SK-N-SH (cell line): Measurements from ENCODE around the gene ARHGAP6. TPM values are rescaled to one million over a fixed set of nuclear protein-coding genes. Genes with fewer than 3 reads are reported as not detected.

Experiments used
- CTCF ChIA-PET: fragments of 300-600, 350-600 bp; formaldehyde crosslinking; extraction: SDS; loops from one replicate; lab custom pipeline; 2021; lab: Yijun Ruan, JAX
- POLR2A ChIA-PET: fragments of 350-600 bp; sonication (Branson Sonifier 250); formaldehyde crosslinking; extraction: SDS; loops from one replicate; lab custom pipeline; 2020; ENCODE audit warnings: antibody characterized with exemption, inconsistent platforms; lab: Yijun Ruan, JAX
- DNase-seq: peaks from one replicate; pipeline ENCODE4 v3.0.0; 2012
- H2AFZ ChIP-seq: fragments of 200-600 bp; sonication (generic); 2 replicates; pipeline ENCODE4 v1.8.1; 2016; ENCODE audit warnings: antibody characterized with exemption, mild to moderate bottlenecking, low read depth
- H3F3A ChIP-seq: fragments of 200-600 bp; sonication (generic); replicated peaks from 2 replicates; pipeline ENCODE3; 2016; ENCODE audit warnings: antibody characterized with exemption, mild to moderate bottlenecking; ENCODE audit not compliant: insufficient read depth
- H3K27ac ChIP-seq, 2 experiments: fragments of 200-500 bp in 1 of 2; fragments of 200-600 bp in 1 of 2; sonication (Bioruptor generic) in 1 of 2; sonication (generic), shearing (Covaris generic) in 1 of 2; 2 replicates each; pipeline versions ENCODE4 v1.5.1 to v1.6.1; 2014 to 2016; ENCODE audit warnings: low read depth in 2 of 2, inconsistent platforms in 1 of 2, low read length in 1 of 2, mild to moderate bottlenecking in 1 of 2, mixed read lengths in 1 of 2
- H3K27me3 ChIP-seq: fragments of 200-600 bp; sonication (generic), shearing (Covaris generic); 2 replicates; pipeline ENCODE4 v1.6.1; 2016; ENCODE audit warnings: mixed run types; ENCODE audit not compliant: insufficient read depth
- H3K36me3 ChIP-seq, 2 experiments: fragments of 200-500 bp in 1 of 2; fragments of 200-600 bp in 1 of 2; sonication (Bioruptor generic) in 1 of 2; sonication (generic) in 1 of 2; replicated peaks in 1 of 2; 2 replicates each; pipeline versions ENCODE3 to v1.5.1; 2014 to 2016; ENCODE audit warnings: low read length in 1 of 2, mild to moderate bottlenecking in 1 of 2; ENCODE audit not compliant: insufficient read depth in 2 of 2, control insufficient read depth in 1 of 2
- H3K4me1 ChIP-seq, 2 experiments: fragments of 200-500 bp in 1 of 2; fragments of 200-600 bp in 1 of 2; sonication (Bioruptor generic) in 1 of 2; sonication (generic), shearing (Covaris generic) in 1 of 2; 2 replicates each; pipeline versions ENCODE4 v1.5.1 to v1.6.1; 2014 to 2016; ENCODE audit warnings: low read depth in 1 of 2, low read length in 1 of 2, mixed run types in 1 of 2; ENCODE audit not compliant: insufficient read depth in 2 of 2, control insufficient read depth in 1 of 2
- H3K4me2 ChIP-seq: fragments of 200-600 bp; sonication (generic), shearing (Covaris generic); 2 replicates; pipeline ENCODE4 v1.6.1; 2017; ENCODE audit warnings: mixed run types
- H3K4me3 ChIP-seq, 2 experiments: fragments of 200-500 bp in 1 of 2; fragments of 200-600 bp in 1 of 2; sonication (Bioruptor generic) in 1 of 2; sonication (generic), shearing (Covaris generic) in 1 of 2; 2 replicates each; pipeline versions ENCODE4 v1.5.1 to v1.8.1; 2014 to 2016; ENCODE audit warnings: low read depth in 2 of 2, inconsistent platforms in 1 of 2, low read length in 1 of 2, mild to moderate bottlenecking in 1 of 2, mixed read lengths in 1 of 2, moderate library complexity in 1 of 2
- H3K79me2 ChIP-seq: fragments of 200-600 bp; sonication (generic); 2 replicates; pipeline ENCODE4 v1.8.1; 2017; ENCODE audit warnings: mild to moderate bottlenecking; ENCODE audit not compliant: insufficient read depth
- H3K9ac ChIP-seq: fragments of 200-600 bp; sonication (generic); 2 replicates; pipeline ENCODE4 v1.6.1; 2017; ENCODE audit warnings: mixed run types
- H3K9me2 ChIP-seq: fragments of 200-600 bp; sonication (generic); 2 replicates; pipeline ENCODE4 v1.6.1; 2017; ENCODE audit warnings: mixed run types
- H3K9me3 ChIP-seq: fragments of 200-600 bp; sonication (generic); 2 replicates; pipeline ENCODE4 v1.6.1; 2017; ENCODE audit warnings: mixed run types, mild to moderate bottlenecking, moderate library complexity
- H4K20me1 ChIP-seq: fragments of 200-600 bp; sonication (generic); 2 replicates; pipeline ENCODE4 v1.6.1; 2017; ENCODE audit warnings: mild to moderate bottlenecking, mixed run types; ENCODE audit not compliant: insufficient read depth
- CHD2 ChIP-seq: fragments of 150-350 bp; IDR thresholded peaks from 2 replicates; pipeline ENCODE4 v1.6.1; 2018; ENCODE audit warnings: low read length; ENCODE audit not compliant: partially characterized antibody
- FOSL2 ChIP-seq: IDR thresholded peaks from 2 replicates; pipeline ENCODE4 v1.4.0; 2012; ENCODE audit warnings: low read depth, mild to moderate bottlenecking, moderate library complexity, borderline replicate concordance
- FOXJ3 ChIP-seq: sonication (generic); formaldehyde crosslinking; IDR thresholded peaks from 2 replicates; pipeline ENCODE4 v1.5.1; 2020; ENCODE audit warnings: mild to moderate bottlenecking, missing genetic modification reagents
- JUND ChIP-seq: IDR thresholded peaks from 2 replicates; pipeline ENCODE4 v1.4.0; 2012
- NRF1 ChIP-seq: IDR thresholded peaks from 2 replicates; pipeline ENCODE4 v1.6.1; 2012; ENCODE audit warnings: low read depth, mild to moderate bottlenecking, low read length
- PBX3 ChIP-seq: IDR thresholded peaks from 2 replicates; pipeline ENCODE4; 2012
- POLR2AphosphoS5 ChIP-seq: IDR thresholded peaks from 2 replicates; pipeline ENCODE4 v1.6.1; 2012; ENCODE audit warnings: low read depth, low read length
- REST ChIP-seq: IDR thresholded peaks from 2 replicates; pipeline ENCODE4 v1.6.1; 2012; ENCODE audit warnings: mild to moderate bottlenecking, low read depth, low read length, moderate library complexity
- TCF12 ChIP-seq: IDR thresholded peaks from 2 replicates; pipeline ENCODE4 v1.4.0; 2012
- WGBS: methylation state at CpG from one replicate; pipeline ENCODE4 v1.1.6; 2017; ENCODE audit warnings: low lambda C conversion rate; 5-methylcytosine and 5-hydroxymethylcytosine counted together
- polyA plus RNA-seq, 3 experiments: library from polyadenylated mRNA; depleted of rRNA; stranded (reverse); fragments of >200 nt; gene quantifications; 2 replicates each; pipeline ENCODE4 v1.2.3, GENCODE V29; 2012

Gene ARHGAP6
- polyA plus RNA-seq, 1 of the 3 experiments (the other 2 are of a cell fraction): 0.16 TPM

- TF ChIP-seq FOSL2: no peak
- Histone ChIP-seq H3K27me3 (no peaks in the 10 kb centered on the region), H3K9me3 (no peaks in the 10 kb centered on the region), H3K27ac (peak overlapping the region in 1 of 2 experiments; percentile 50; a peak in 2 of 4 replicates), H3F3A (no peaks in the 10 kb centered on the region), H3K36me3 (no peaks in the 10 kb centered on the region), H3K4me2 (no peak overlapping the region), H3K4me3 (no peak overlapping the region), H3K4me1 (no peaks in the 10 kb centered on the region), H3K79me2 (no peaks in the 10 kb centered on the region), H4K20me1 (no peaks in the 10 kb centered on the region), H2AFZ (0 out of 2 replicates have a peak overlapping the region, but pooled peaks have one; percentile 24), H3K9me2 (no peaks in the 10 kb centered on the region), H3K9ac (no peak overlapping the region)
- POLR2A ChIA-PET: no interaction called here
- CTCF ChIA-PET: no interaction called here
- DNase-seq: no peak
- 22% methylated on average over 5 of the region's 5 CpGs for WGBS
Measured at GRCh38 chrX:11462136-11462535, 203.6 kb downstream of the ARHGAP6 start.

- Histone ChIP-seq H3K79me2 (no peaks in the 10 kb centered on the region), H3K27ac (peak overlapping the region in 1 of 2 experiments; percentile 50; a peak in 2 of 4 replicates), H3F3A (no peaks in the 10 kb centered on the region), H3K4me3 (no peak overlapping the region), H3K9me3 (no peaks in the 10 kb centered on the region), H4K20me1 (no peaks in the 10 kb centered on the region), H3K4me2 (peak overlapping the region; percentile 47; the same call in 1 of the 2 replicates), H3K36me3 (no peaks in the 10 kb centered on the region), H3K27me3 (no peaks in the 10 kb centered on the region), H3K9me2 (no peaks in the 10 kb centered on the region), H3K9ac (no peak overlapping the region), H3K4me1 (no peaks in the 10 kb centered on the region), H2AFZ (0 out of 2 replicates have a peak overlapping the region, but pooled peaks have one; percentile 24)
- TF ChIP-seq PBX3 (peak; percentile 19; the same call in 1 of the 2 replicates), REST (peak; percentile 86), CHD2 (no peak), POLR2AphosphoS5 (no peak), NRF1 (no peak), JUND (peak; percentile 39; the same call in 1 of the 2 replicates), FOXJ3 (CRISPR knock-in tag) (no peak), TCF12 (peak; percentile 28; the same call in 1 of the 2 replicates), FOSL2 (0 out of 2 replicates have a peak, but pooled peaks have one; percentile 7)
- ChIA-PET POLR2A (no interaction called here), CTCF (no interaction called here)
- WGBS: 19% methylated on average over 5 of the region's 5 CpGs
- DNase-seq: no peak
Measured at GRCh38 chrX:11461201-11462001, 204.3 kb downstream of the ARHGAP6 start.
